Stomach (tissue), 4 donors: Measurements from ENCODE around the gene TIAL1.

Experiments used
- EP300 ChIP-seq: sonication (generic); formaldehyde crosslinking; IDR thresholded peaks from one replicate; pipeline ENCODE4 v1.6.1; 2017; ENCODE audit warnings: antibody characterized with exemption
- POLR2A ChIP-seq, 4 donors: fragments of 450-650 bp; IDR thresholded peaks; one replicate each; pipeline ENCODE4 v1.6.1; 2016; ENCODE audit warnings: antibody characterized with exemption in 4 of 4, control low read depth in 2 of 4, mild to moderate bottlenecking in 1 of 4, moderate library complexity in 1 of 4
- POLR2AphosphoS5 ChIP-seq, 3 donors: sonication (generic); formaldehyde crosslinking; IDR thresholded peaks; one replicate each; pipeline ENCODE4 v1.6.1; 2016; ENCODE audit warnings: antibody characterized with exemption in 3 of 3
- TF ChIP-seq, protein P1 (sequence below), 7 experiments: fragments of 450-650 bp in 4 of 7; fragments of 200-600 bp in 3 of 7; sonication (generic) in 3 of 7; IDR thresholded peaks; one replicate each; pipeline ENCODE4 v1.5.1; 2016 to 2019; ENCODE audit warnings: antibody characterized with exemption in 7 of 7, control low read depth in 2 of 7, mild to moderate bottlenecking in 1 of 7

GRCh38 chr10:119608316-119609155 lies 11.8 kb upstream of the TIAL1 start:
- TF ChIP-seq POLR2A (IDR thresholded peaks at IDR 0.05) (no peak), POLR2AphosphoS5 (IDR thresholded peaks at IDR 0.05) (no peak), EP300 (no peak)
- TF ChIP-seq, protein P1, sequence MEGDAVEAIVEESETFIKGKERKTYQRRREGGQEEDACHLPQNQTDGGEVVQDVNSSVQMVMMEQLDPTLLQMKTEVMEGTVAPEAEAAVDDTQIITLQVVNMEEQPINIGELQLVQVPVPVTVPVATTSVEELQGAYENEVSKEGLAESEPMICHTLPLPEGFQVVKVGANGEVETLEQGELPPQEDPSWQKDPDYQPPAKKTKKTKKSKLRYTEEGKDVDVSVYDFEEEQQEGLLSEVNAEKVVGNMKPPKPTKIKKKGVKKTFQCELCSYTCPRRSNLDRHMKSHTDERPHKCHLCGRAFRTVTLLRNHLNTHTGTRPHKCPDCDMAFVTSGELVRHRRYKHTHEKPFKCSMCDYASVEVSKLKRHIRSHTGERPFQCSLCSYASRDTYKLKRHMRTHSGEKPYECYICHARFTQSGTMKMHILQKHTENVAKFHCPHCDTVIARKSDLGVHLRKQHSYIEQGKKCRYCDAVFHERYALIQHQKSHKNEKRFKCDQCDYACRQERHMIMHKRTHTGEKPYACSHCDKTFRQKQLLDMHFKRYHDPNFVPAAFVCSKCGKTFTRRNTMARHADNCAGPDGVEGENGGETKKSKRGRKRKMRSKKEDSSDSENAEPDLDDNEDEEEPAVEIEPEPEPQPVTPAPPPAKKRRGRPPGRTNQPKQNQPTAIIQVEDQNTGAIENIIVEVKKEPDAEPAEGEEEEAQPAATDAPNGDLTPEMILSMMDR (IDR thresholded peaks at IDR 0.05) = peak in 5 of 7 experiments; percentile 29 to 55 (median 44)
